IMR-90 (cell line): Measurements from ENCODE around the gene RETREG1.

Source experiments
- CEBPB ChIP-seq: IDR thresholded peaks from 2 replicates; pipeline ENCODE4 v1.6.1; 2012; ENCODE audit warnings: low read depth, low read length, improper control_type of control experiment
- FOS ChIP-seq: fragments of 150-350 bp; IDR thresholded peaks from 2 replicates; pipeline ENCODE4 v1.6.1; 2016; ENCODE audit warnings: low read depth, low read length
- MAFK ChIP-seq: IDR thresholded peaks from 2 replicates; pipeline ENCODE4 v1.6.1; 2012; ENCODE audit warnings: low read depth, low read length, improper control_type of control experiment
- MAZ ChIP-seq: IDR thresholded peaks from 2 replicates; pipeline ENCODE4 v1.6.1; 2012; ENCODE audit warnings: low read depth, mild to moderate bottlenecking, low read length, improper control_type of control experiment, moderate library complexity, borderline replicate concordance
- MXI1 ChIP-seq: IDR thresholded peaks from 2 replicates; pipeline ENCODE4 v1.6.1; 2012; ENCODE audit warnings: low read depth, mild to moderate bottlenecking, low read length, moderate library complexity, borderline replicate concordance
- POLR2A ChIP-seq: IDR thresholded peaks from 2 replicates; pipeline ENCODE4 v1.6.1; 2012; ENCODE audit warnings: mild to moderate bottlenecking, low read depth, low read length
- RAD21 ChIP-seq: IDR thresholded peaks from 2 replicates; pipeline ENCODE4 v1.6.1; 2012; ENCODE audit warnings: low read length, improper control_type of control experiment
- RCOR1 ChIP-seq: IDR thresholded peaks from 2 replicates; pipeline ENCODE4 v1.6.1; 2012; ENCODE audit warnings: mild to moderate bottlenecking, low read length, improper control_type of control experiment; ENCODE audit not compliant: insufficient replicate concordance
- RFX5 ChIP-seq: IDR thresholded peaks from 2 replicates; pipeline ENCODE4 v1.8.0; 2012; ENCODE audit warnings: low read depth, mild to moderate bottlenecking, low read length, moderate library complexity
- SMC3 ChIP-seq: fragments of 150-350 bp; IDR thresholded peaks from 2 replicates; pipeline ENCODE4 v1.6.1; 2016; ENCODE audit warnings: low read depth, mild to moderate bottlenecking, antibody characterized with exemption, low read length, moderate library complexity
- TF ChIP-seq, protein P1 (sequence below): conservative IDR thresholded peaks from 2 replicates; pipeline ENCODE4 v1.5.1; 2012; ENCODE audit warnings: mild to moderate bottlenecking, low read depth, low read length, improper control_type of control experiment
- TF ChIP-seq, protein P2 (sequence below): fragments of 150-350 bp; IDR thresholded peaks from 2 replicates; pipeline ENCODE4 v1.6.1; 2016; ENCODE audit warnings: low read depth, mild to moderate bottlenecking, low read length, moderate library complexity, borderline replicate concordance
- TF ChIP-seq, protein P3 (sequence below): fragments of 150-350 bp; IDR thresholded peaks from 2 replicates; pipeline ENCODE4 v1.6.1; 2017; ENCODE audit warnings: mild to moderate bottlenecking, antibody characterized with exemption, low read length, low read depth

DNA sequence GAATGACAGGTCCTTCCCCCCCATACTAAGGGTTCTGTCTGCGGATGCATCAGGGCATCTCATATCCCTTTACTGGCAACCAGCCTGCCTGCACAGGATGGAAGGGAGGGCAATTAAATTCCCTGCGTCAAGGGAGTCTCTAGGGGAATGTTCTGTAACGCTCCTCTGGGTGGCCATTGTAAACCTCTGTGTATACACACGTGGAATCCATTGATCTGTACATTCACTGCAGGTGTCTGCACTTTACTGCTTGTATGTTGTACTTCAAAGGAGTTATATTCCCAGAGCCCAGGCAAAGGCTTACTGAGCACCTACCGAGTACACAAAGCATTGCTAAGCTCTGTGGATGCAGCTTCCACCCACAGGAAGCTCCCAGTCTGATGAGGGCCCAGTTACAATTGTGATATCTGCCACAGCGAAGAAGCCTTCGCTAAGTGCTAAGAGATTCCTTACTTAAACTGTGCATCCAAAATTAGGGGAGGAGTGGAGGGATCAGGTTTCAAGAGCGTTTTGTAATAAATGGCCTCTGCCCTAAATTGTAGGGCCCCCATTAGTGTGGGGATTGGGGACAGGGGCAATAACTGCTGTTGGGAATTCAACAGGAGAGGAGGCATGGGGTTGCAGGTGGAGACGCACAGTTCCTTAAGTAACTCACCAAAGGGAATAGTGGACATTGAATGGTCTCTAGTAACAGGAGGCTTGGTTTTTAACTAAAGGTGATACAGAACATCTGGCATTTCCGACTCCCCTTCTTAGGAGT is 1.5 kb upstream of the RETREG1 start:
- TF ChIP-seq, protein P1, sequence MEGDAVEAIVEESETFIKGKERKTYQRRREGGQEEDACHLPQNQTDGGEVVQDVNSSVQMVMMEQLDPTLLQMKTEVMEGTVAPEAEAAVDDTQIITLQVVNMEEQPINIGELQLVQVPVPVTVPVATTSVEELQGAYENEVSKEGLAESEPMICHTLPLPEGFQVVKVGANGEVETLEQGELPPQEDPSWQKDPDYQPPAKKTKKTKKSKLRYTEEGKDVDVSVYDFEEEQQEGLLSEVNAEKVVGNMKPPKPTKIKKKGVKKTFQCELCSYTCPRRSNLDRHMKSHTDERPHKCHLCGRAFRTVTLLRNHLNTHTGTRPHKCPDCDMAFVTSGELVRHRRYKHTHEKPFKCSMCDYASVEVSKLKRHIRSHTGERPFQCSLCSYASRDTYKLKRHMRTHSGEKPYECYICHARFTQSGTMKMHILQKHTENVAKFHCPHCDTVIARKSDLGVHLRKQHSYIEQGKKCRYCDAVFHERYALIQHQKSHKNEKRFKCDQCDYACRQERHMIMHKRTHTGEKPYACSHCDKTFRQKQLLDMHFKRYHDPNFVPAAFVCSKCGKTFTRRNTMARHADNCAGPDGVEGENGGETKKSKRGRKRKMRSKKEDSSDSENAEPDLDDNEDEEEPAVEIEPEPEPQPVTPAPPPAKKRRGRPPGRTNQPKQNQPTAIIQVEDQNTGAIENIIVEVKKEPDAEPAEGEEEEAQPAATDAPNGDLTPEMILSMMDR = no peak
- TF ChIP-seq POLR2A = no peak
- TF ChIP-seq, protein P2, sequence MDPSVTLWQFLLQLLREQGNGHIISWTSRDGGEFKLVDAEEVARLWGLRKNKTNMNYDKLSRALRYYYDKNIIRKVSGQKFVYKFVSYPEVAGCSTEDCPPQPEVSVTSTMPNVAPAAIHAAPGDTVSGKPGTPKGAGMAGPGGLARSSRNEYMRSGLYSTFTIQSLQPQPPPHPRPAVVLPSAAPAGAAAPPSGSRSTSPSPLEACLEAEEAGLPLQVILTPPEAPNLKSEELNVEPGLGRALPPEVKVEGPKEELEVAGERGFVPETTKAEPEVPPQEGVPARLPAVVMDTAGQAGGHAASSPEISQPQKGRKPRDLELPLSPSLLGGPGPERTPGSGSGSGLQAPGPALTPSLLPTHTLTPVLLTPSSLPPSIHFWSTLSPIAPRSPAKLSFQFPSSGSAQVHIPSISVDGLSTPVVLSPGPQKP = no peak
- TF ChIP-seq RCOR1 = no peak
- TF ChIP-seq MAFK = no peak
- no peak for TF ChIP-seq MAZ
- TF ChIP-seq, protein P3, sequence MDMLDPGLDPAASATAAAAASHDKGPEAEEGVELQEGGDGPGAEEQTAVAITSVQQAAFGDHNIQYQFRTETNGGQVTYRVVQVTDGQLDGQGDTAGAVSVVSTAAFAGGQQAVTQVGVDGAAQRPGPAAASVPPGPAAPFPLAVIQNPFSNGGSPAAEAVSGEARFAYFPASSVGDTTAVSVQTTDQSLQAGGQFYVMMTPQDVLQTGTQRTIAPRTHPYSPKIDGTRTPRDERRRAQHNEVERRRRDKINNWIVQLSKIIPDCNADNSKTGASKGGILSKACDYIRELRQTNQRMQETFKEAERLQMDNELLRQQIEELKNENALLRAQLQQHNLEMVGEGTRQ = no peak
- no peak for TF ChIP-seq RFX5
- no peak for TF ChIP-seq FOS
- no peak for TF ChIP-seq RAD21
- no peak for TF ChIP-seq SMC3
- no peak for TF ChIP-seq MXI1
- TF ChIP-seq CEBPB = no peak
